Placental pericyte (primary cell): ENCODE measurements around the gene CABP5. TPM values are rescaled to one million over a fixed set of nuclear protein-coding genes. Genes with fewer than 3 reads are reported as not detected.

Experiments used
- total RNA-seq: library from RNA; depleted of rRNA; stranded (reverse); fragments of >200 nt; gene quantifications from 2 replicates; pipeline ENCODE4 v1.2.3, GENCODE V29; 2012

The CABP5 gene
- total RNA-seq = not detected in 2 replicates

GRCh38 chr19:48043675-48044258 lies at the start of gene CABP5:
CABP5 (minus strand) TSS chr19:48044079; CDS start chr19:48043922, 157 bp downstream.

GRCh38 chr19:47994209-47994802 lies 49.6 kb downstream of the CABP5 start, which contains the start of gene ELSPBP1:
ELSPBP1 (plus strand) TSS chr19:47994632; CDS start chr19:48008668, 14,036 bp downstream.

GRCh38 chr19:47992070-47992469 lies 51.8 kb downstream of the CABP5 start, which contains the start of gene BSPH1:
BSPH1 (minus strand) TSS chr19:47992170; CDS start chr19:47992081, 89 bp downstream.

Other genes with a start within 250 kb of the CABP5 start
- gene TPRX1, start 239.5 kb downstream of the CABP5 start, total RNA-seq = not detected in 2 replicates
- not detected in 2 replicates for gene CRX, start 222.1 kb downstream of the CABP5 start, total RNA-seq
- not detected in 2 replicates for gene TPRX2, start 184.8 kb downstream of the CABP5 start, total RNA-seq
- not detected in 2 replicates for gene SULT2A1, start 157.8 kb downstream of the CABP5 start, total RNA-seq
- gene BSPH1, start 51.9 kb downstream of the CABP5 start, total RNA-seq = not detected in 2 replicates
- gene ELSPBP1, start 49.4 kb downstream of the CABP5 start, total RNA-seq = not detected in 2 replicates
- gene PLA2G4C, start 66.7 kb upstream of the CABP5 start, total RNA-seq = 6.7 and 45.3 TPM in 2 replicates
- gene LIG1, start 126.3 kb upstream of the CABP5 start, total RNA-seq = 8.3 and 47.2 TPM in 2 replicates
- 2.0 and 3.0 TPM in 2 replicates for gene ZSWIM9, start 126.6 kb upstream of the CABP5 start, total RNA-seq
- gene CARD8, start 211.8 kb upstream of the CABP5 start, total RNA-seq = 13.1 and 32.8 TPM in 2 replicates
- 0.29 and 0.66 TPM in 2 replicates for gene ZNF114, start 226.0 kb upstream of the CABP5 start, total RNA-seq